HepG2 (cell line): ENCODE measurements around the gene RNU1-2. TPM values are rescaled to one million over a fixed set of nuclear protein-coding genes. Genes with fewer than 3 reads are reported as not detected.
A peak's percentile ranks its signal among the peaks of the same experiment; 100 is the strongest.

Experiments
- AKAP8 ChIP-seq: sonication (generic); formaldehyde crosslinking; IDR thresholded peaks from 2 replicates; pipeline ENCODE4 v1.5.1; 2020; ENCODE audit warnings: mild to moderate bottlenecking, missing genetic modification reagents
- ASH2L ChIP-seq: fragments of 300-600, 200-600 bp; sonication (generic); IDR thresholded peaks from 2 replicates; pipeline ENCODE4 v1.7.0; 2017; ENCODE audit warnings: low read depth, mild to moderate bottlenecking, moderate library complexity, mixed read lengths, low read length; ENCODE audit not compliant: insufficient read length
- DNMT1 ChIP-seq: sonication (generic); formaldehyde crosslinking; IDR thresholded peaks from 2 replicates; pipeline ENCODE4 v1.5.1; 2020; ENCODE audit warnings: mild to moderate bottlenecking, missing genetic modification reagents
- ELF3 ChIP-seq: IDR thresholded peaks from 2 replicates; pipeline ENCODE4 v1.6.1; 2016; ENCODE audit warnings: missing genetic modification reagents, missing compliant biosample characterization
- FOXA3 ChIP-seq: IDR thresholded peaks from 2 replicates; pipeline ENCODE4 v1.6.1; 2016; ENCODE audit warnings: missing genetic modification reagents, missing compliant biosample characterization
- HOXA9 ChIP-seq: sonication (generic); formaldehyde crosslinking; IDR thresholded peaks from 2 replicates; pipeline ENCODE4 v1.8.1; 2022; ENCODE audit warnings: missing genetic modification reagents, mild to moderate bottlenecking, moderate library complexity, borderline replicate concordance
- KAT2B ChIP-seq: fragments of 150-350 bp; IDR thresholded peaks from 2 replicates; pipeline ENCODE4 v1.6.1; 2014; ENCODE audit warnings: low read depth, low read length, borderline replicate concordance
- KAT8 ChIP-seq: IDR thresholded peaks from 2 replicates; pipeline ENCODE4 v1.6.1; 2016; ENCODE audit warnings: missing genetic modification reagents, missing compliant biosample characterization
- MBD4 ChIP-seq: IDR thresholded peaks from 2 replicates; pipeline ENCODE4 v1.6.1; 2012; ENCODE audit warnings: low read length, inconsistent platforms, borderline replicate concordance
- NFIC ChIP-seq: IDR thresholded peaks from 2 replicates; pipeline ENCODE4 v1.6.1; 2012; ENCODE audit warnings: mild to moderate bottlenecking, low read length, inconsistent platforms
- NR2F6 ChIP-seq, 2 experiments: IDR thresholded peaks; 2 replicates each; pipeline ENCODE4 v1.6.1; 2016; ENCODE audit warnings: antibody characterized with exemption in 1 of 2, mild to moderate bottlenecking in 1 of 2
- POGZ ChIP-seq: sonication (generic); formaldehyde crosslinking; IDR thresholded peaks from 2 replicates; pipeline ENCODE4 v1.4.0; 2020; ENCODE audit warnings: mild to moderate bottlenecking, missing genetic modification reagents
- SALL2 ChIP-seq: sonication (generic); formaldehyde crosslinking; IDR thresholded peaks from 2 replicates; pipeline ENCODE4 v1.8.1; 2023; ENCODE audit warnings: mild to moderate bottlenecking, missing genetic modification reagents, inconsistent platforms
- SRY ChIP-seq: sonication (generic); formaldehyde crosslinking; IDR thresholded peaks from 2 replicates; pipeline ENCODE4 v1.8.0; 2022; ENCODE audit warnings: mild to moderate bottlenecking, missing genetic modification reagents
- YEATS2 ChIP-seq: sonication (generic); formaldehyde crosslinking; IDR thresholded peaks from 2 replicates; pipeline ENCODE4 v1.4.0; 2020; ENCODE audit warnings: missing genetic modification reagents, borderline replicate concordance
- ZNF143 ChIP-seq: sonication (generic); formaldehyde crosslinking; IDR thresholded peaks from 2 replicates; pipeline ENCODE4 v1.4.0; 2020; ENCODE audit warnings: missing genetic modification reagents
- ZNF276 ChIP-seq: sonication (generic); formaldehyde crosslinking; IDR thresholded peaks from 2 replicates; pipeline ENCODE4 v1.4.0; 2020; ENCODE audit warnings: mild to moderate bottlenecking, low read depth, missing genetic modification reagents
- ZNF569 ChIP-seq: sonication (generic); formaldehyde crosslinking; IDR thresholded peaks from 2 replicates; pipeline ENCODE4 v1.5.0; 2020; ENCODE audit warnings: mild to moderate bottlenecking, missing genetic modification reagents, moderate library complexity, borderline replicate concordance
- ZNF577 ChIP-seq: sonication (generic); formaldehyde crosslinking; IDR thresholded peaks from 2 replicates; pipeline ENCODE4 v1.4.0; 2020; ENCODE audit warnings: mild to moderate bottlenecking, low read depth, missing genetic modification reagents, borderline replicate concordance
- ZNF772 ChIP-seq: sonication (generic); formaldehyde crosslinking; IDR thresholded peaks from 2 replicates; pipeline ENCODE4 v1.5.0; 2020; ENCODE audit warnings: mild to moderate bottlenecking, missing genetic modification reagents
- ZSCAN9 ChIP-seq: IDR thresholded peaks from 2 replicates; pipeline ENCODE4 v1.6.1; 2016; ENCODE audit warnings: borderline replicate concordance
- polyA plus RNA-seq, 8 experiments: library from polyadenylated mRNA; depleted of rRNA in 3 of 8; stranded (reverse) in 7 of 8; unstranded in 1 of 8; fragments of >200 nt; fragmentation: Illumina TruSeq in 4 of 8; extraction: Trizol in 4 of 8; gene quantifications; 2 replicates each; pipeline versions ENCODE4 v1.2.1 to v1.2.3, GENCODE V29; 2011 to 2016; ENCODE audit warnings: low read depth in 4 of 8, missing spikeins in 1 of 8, mixed read lengths in 1 of 8; ENCODE audit not compliant: insufficient read depth in 1 of 8
- total RNA-seq, 5 experiments: library from RNA; depleted of rRNA; stranded (reverse); fragments of >200 nt; fragmentation: Illumina TruSeq; extraction: Trizol; gene quantifications; 2 replicates each; pipeline ENCODE4 v1.2.3, GENCODE V29; 2016; ENCODE audit warnings: low read depth in 1 of 5
- TF ChIP-seq, protein P1 (sequence below): sonication (generic); formaldehyde crosslinking; IDR thresholded peaks from 2 replicates; pipeline ENCODE4 v1.8.0; 2022; ENCODE audit warnings: missing genetic modification reagents, mild to moderate bottlenecking, borderline replicate concordance
- TF ChIP-seq, protein P2 (sequence below): sonication (generic); formaldehyde crosslinking; IDR thresholded peaks from 2 replicates; pipeline ENCODE4 v1.9.0; 2021; ENCODE audit warnings: missing genetic modification reagents, borderline replicate concordance
- TF ChIP-seq, protein P3 (sequence below): IDR thresholded peaks from 2 replicates; pipeline ENCODE4 v1.6.1; 2016

The RNU1-2 gene
- total and polyA plus RNA-seq, 2 of the 13 experiments (the other 11 are each of a cell fraction or from before 2014, with no cell fraction given), result under 0.01 to 11,018 TPM

DNA sequence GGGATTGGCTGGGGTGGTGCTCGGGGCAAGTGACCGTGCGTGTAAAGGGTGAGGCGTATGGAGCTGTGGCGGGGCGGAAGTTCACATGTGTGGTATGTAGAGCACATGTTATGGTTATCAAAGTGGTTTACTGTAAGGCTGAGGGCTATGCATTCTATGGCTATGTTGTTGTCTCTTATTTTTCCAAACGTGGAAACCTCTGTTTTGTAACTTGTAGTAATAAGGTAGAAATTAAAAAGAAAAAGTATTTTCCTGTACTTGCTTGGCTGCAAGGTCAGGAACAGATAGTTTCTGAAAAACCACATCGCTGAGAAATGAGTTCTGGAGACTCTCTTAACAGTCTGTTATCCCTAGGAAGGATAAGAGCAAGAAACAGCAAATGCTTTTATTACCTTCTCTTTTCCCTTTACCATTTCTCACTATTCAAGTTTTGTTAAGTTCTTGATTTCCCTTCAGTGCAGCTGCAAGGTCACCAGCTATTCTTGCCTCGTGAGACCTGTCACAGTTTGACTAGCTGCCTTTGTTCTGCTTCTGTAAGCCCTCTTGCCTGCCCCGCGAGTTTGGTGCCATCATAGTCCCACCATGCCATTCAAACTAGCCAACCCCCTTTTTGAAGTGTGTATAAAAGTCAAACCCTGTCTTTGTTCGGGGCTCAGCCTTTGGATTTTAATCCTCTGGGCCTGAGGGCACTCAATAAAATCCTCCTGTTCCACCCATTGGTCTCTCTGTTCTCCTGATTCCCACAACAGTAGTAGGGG is 9.5 kb downstream of the RNU1-2 start (continued):
- TF ChIP-seq FOXA3 (peak; percentile 60), ZSCAN9 (CRISPR knock-in tag) (peak; percentile 58; the same call in 1 of the 2 replicates), ZNF143 (CRISPR knock-in tag) (peak; percentile 13), KAT8 (peak; percentile 55; the same call in 1 of the 2 replicates), NFIC (peak; percentile 81), ZNF569 (peak; percentile 35; the same call in 1 of the 2 replicates), KAT2B (no peak), DNMT1 (CRISPR knock-in tag) (no peak), SALL2 (CRISPR knock-in tag) (0 out of 2 replicates have a peak, but pooled peaks have one; percentile 84), HOXA9 (CRISPR knock-in tag) (0 out of 2 replicates have a peak, but pooled peaks have one; percentile 43), ZNF577 (no peak), ZNF276 (CRISPR knock-in tag) (no peak), SRY (CRISPR knock-in tag) (no peak; the same call in 1 of the 2 replicates), ZNF772 (CRISPR knock-in tag) (0 out of 2 replicates have a peak, but pooled peaks have one; percentile 36), NR2F6 (IDR thresholded peaks at IDR 0.05) (peak; percentile 28; the same call in 1 of the 2 replicates), NR2F6 (CRISPR knock-in tag; IDR thresholded peaks at IDR 0.05) (peak; percentile 28; the same call in 1 of the 2 replicates), ASH2L (no peak), POGZ (CRISPR knock-in tag) (0 out of 2 replicates have a peak, but pooled peaks have one; percentile 39), MBD4 (peak; percentile 97; the same call in 1 of the 2 replicates), ELF3 (CRISPR knock-in tag) (peak; percentile 78), YEATS2 (CRISPR knock-in tag) (0 out of 2 replicates have a peak, but pooled peaks have one; percentile 8), AKAP8 (CRISPR knock-in tag) (no peak)
- TF ChIP-seq, protein P1, sequence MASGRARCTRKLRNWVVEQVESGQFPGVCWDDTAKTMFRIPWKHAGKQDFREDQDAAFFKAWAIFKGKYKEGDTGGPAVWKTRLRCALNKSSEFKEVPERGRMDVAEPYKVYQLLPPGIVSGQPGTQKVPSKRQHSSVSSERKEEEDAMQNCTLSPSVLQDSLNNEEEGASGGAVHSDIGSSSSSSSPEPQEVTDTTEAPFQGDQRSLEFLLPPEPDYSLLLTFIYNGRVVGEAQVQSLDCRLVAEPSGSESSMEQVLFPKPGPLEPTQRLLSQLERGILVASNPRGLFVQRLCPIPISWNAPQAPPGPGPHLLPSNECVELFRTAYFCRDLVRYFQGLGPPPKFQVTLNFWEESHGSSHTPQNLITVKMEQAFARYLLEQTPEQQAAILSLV, result no peak
- TF ChIP-seq, protein P2, sequence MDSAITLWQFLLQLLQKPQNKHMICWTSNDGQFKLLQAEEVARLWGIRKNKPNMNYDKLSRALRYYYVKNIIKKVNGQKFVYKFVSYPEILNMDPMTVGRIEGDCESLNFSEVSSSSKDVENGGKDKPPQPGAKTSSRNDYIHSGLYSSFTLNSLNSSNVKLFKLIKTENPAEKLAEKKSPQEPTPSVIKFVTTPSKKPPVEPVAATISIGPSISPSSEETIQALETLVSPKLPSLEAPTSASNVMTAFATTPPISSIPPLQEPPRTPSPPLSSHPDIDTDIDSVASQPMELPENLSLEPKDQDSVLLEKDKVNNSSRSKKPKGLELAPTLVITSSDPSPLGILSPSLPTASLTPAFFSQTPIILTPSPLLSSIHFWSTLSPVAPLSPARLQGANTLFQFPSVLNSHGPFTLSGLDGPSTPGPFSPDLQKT, result peak; percentile 62; the same call in 1 of the 2 replicates
- TF ChIP-seq, protein P3, sequence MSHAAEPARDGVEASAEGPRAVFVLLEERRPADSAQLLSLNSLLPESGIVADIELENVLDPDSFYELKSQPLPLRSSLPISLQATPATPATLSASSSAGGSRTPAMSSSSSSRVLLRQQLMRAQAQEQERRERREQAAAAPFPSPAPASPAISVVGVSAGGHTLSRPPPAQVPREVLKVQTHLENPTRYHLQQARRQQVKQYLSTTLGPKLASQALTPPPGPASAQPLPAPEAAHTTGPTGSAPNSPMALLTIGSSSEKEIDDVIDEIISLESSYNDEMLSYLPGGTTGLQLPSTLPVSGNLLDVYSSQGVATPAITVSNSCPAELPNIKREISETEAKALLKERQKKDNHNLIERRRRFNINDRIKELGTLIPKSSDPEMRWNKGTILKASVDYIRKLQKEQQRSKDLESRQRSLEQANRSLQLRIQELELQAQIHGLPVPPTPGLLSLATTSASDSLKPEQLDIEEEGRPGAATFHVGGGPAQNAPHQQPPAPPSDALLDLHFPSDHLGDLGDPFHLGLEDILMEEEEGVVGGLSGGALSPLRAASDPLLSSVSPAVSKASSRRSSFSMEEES (CRISPR knock-in tag), result peak; percentile 75
